C4-2B (cell line): Measurements from ENCODE around the gene SPATA16.

Experiments used
- H3K27ac ChIP-seq: fragments of 450-650 bp; 2 replicates; pipeline ENCODE4 v1.5.1; 2017
- ZFX ChIP-seq: fragments of 450-650 bp; IDR thresholded peaks from 2 replicates; pipeline ENCODE4 v1.6.1; 2017
- TF ChIP-seq, protein P1 (sequence below): fragments of 450-650 bp; conservative IDR thresholded peaks from 2 replicates; pipeline ENCODE4 v1.5.1; 2017; ENCODE audit warnings: mild to moderate bottlenecking

Gene SPATA16

DNA sequence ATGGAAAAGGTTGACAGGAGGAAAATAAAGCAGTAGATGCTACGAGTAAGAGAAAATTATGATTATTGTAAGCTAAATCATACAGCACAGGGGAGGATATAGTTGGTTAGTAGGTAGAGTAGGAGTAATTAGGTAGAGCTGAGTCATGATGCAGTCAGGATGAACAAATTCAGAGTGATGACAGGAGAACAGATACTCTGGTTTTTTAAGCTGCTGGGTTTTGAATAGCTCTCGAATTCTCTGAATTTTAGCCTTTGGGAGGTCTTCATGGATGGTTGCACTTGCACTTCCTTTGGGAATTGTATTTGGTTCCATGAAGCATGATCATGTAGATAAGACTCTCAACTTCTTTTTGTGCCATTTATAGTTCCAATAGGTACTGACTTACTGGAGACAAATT, 294.3 kb downstream of the SPATA16 start:
- TF ChIP-seq, protein P1, sequence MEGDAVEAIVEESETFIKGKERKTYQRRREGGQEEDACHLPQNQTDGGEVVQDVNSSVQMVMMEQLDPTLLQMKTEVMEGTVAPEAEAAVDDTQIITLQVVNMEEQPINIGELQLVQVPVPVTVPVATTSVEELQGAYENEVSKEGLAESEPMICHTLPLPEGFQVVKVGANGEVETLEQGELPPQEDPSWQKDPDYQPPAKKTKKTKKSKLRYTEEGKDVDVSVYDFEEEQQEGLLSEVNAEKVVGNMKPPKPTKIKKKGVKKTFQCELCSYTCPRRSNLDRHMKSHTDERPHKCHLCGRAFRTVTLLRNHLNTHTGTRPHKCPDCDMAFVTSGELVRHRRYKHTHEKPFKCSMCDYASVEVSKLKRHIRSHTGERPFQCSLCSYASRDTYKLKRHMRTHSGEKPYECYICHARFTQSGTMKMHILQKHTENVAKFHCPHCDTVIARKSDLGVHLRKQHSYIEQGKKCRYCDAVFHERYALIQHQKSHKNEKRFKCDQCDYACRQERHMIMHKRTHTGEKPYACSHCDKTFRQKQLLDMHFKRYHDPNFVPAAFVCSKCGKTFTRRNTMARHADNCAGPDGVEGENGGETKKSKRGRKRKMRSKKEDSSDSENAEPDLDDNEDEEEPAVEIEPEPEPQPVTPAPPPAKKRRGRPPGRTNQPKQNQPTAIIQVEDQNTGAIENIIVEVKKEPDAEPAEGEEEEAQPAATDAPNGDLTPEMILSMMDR, result no peak
- no peak for TF ChIP-seq ZFX
- H3K27ac ChIP-seq, result no peak overlapping the region

DNA sequence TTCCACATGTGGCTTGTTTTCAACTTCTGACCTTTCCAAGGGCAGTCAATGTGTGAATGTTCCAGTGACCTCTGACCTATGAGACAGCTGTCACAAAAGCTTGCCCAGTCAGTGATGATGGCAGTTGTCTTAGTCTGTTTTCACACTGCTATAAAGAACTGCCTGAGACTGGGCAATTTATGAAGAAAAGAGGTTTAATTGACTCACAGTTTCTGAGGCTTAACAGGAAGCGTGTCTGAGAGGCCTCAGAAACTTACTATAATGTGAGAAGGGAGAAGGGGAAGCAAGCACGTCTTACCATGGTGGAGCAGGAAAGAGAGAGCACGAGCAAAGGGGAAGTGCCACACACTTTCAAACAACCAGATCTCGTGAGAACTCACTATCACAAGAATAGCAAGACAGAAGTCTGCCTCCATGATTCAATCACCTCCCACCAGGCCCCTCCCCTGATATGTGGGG, 294.9 kb downstream of the SPATA16 start:
- no peak for TF ChIP-seq ZFX
- TF ChIP-seq, protein P1, result no peak
- no peak overlapping the region for H3K27ac ChIP-seq

DNA sequence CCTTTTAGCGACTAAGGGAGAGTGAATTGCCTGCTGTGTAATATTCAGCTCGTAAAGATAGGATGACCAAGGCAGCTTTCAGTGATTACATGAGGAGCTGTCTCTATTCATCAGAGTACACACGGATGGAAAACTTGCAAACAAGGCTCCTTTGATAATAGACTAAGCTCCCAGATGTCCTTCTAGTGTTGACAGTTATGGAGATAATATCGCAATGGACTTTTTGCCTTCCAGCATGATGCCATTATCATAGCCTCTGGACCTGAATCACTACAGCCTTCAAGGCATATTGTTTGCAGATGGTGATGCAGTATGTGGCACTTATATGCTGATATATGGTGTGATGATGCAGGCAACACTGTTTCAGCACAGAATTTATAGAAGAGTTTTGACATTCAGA, 296.6 kb downstream of the SPATA16 start:
- no peak for TF ChIP-seq ZFX
- TF ChIP-seq, protein P1, result no peak
- H3K27ac ChIP-seq, result no peak overlapping the region

DNA sequence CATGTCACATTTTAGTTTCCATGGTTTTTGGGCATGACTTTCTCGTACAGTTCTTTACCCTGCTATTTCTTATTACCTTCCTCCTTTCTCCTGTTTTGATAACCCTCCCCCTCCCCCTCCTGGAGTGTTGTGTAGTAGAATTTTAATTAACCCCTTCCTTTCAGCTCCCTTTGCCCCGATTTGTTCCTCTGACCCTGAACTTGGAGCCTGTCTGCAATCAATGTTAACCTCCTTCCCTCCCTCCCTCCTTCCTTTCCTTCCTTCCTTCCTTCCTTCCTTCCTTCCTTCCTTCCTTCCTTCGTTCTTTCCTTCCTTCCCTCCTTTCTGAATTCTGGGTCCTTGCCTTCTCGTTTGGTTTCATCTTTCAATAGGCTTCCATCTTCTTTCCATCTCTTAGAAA, 300.1 kb downstream of the SPATA16 start:
- TF ChIP-seq ZFX, result no peak
- TF ChIP-seq, protein P1, result no peak
- H3K27ac ChIP-seq, result no peak overlapping the region

DNA sequence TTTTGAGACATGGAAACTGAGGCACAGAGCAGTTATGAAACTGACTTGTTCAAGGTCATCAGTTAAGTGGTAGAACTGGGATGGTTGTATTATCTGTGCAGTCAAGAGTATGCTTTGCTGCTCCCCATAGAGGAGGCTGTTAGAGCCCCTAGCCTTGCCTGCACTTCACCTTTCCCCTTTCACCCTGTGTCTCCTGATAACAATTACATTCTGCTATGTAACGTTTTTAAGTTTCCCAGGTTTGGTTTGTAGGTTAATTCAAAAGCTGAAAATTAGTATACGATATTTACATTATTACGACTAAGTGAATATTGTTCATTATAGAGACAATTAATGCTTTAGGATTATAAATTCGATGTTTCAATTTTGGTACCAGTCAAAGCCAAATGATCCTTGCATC, 300.6 kb downstream of the SPATA16 start:
- no peak overlapping the region for H3K27ac ChIP-seq
- TF ChIP-seq, protein P1, result no peak
- no peak for TF ChIP-seq ZFX

DNA sequence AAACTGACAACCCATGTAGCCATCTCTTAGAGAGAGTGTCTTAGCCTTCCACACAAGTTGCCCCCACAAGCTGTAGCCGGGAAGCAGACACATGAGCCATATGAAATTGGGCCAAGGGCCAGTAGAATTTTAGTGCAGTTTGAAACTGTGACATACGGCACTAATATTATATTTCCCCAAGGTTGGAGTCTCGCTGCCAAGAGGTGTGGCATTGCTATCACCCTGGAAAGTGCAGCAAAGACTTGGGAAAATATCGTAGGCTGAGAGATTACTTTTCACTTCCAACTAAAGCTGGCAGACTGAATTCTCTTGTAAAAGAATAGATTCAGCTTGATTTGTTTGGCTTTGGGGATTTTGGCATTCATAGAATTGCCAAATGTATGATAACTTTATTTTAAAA, 301.4 kb downstream of the SPATA16 start:
- no peak for TF ChIP-seq ZFX
- TF ChIP-seq, protein P1, result no peak
- H3K27ac ChIP-seq, result no peak overlapping the region
